ENCODE data around the gene NDUFB7.
"Not testable (repeated sequence)": the region's sequence is repeated elsewhere in the genome, so short reads cannot be mapped to it uniquely, and the experiment has no call there.

Gene NDUFB7

DNA sequence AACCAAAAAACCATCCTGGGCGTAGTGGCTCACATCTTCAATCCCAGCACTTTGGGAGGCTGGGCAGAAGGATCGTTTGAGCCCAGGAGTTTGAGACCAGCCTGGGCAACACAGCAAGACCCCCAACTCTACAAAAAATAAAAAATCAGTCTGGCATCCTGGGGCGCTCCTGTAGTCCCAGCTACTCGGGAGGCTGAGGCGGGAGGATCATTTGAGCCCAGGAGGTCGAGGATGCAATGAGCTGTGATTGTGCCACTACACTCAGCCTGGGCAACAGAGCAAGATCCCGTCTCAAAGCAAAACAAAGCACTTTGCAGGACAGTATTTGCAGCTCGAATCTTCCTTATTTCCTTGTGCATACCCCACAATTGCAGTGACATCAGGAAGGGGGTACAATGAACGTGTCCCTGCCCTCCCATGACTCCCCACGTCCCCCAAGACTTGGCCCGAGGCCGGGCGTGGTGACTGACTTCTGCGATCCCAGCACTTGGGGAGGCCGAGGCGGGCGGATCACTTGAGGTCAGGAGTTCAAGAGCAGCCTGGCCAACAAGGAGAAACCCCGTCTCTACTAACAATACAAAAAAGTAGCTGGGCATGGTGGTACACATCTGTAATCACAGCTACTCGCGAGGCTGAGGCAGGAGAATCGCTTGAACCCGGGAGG, 870 bp downstream of the NDUFB7 start:
- DNase-seq (ENCODE audit: low read depth) = no peak

DNA sequence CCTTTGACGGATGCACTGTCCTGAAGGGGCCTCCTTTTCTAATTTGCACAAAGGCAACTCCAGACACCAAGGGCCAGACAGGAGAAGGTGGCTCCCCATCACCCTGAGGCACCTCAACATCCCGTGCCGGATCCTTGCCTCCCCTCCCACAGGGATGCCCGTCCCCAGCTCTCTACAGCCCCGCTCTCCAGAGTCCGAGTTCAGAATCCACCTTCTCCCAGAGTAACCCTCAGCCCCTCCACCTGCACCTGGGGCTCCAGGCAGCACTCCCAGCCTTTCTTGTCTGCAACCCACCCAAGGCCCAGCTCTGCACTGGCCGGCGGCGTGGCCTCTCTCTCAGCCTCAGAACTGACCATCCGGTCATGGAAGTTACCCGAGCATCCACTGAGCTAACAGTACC, 4.8 kb downstream of the NDUFB7 start:
- no peak for DNase-seq (ENCODE audit: low read depth)

DNA sequence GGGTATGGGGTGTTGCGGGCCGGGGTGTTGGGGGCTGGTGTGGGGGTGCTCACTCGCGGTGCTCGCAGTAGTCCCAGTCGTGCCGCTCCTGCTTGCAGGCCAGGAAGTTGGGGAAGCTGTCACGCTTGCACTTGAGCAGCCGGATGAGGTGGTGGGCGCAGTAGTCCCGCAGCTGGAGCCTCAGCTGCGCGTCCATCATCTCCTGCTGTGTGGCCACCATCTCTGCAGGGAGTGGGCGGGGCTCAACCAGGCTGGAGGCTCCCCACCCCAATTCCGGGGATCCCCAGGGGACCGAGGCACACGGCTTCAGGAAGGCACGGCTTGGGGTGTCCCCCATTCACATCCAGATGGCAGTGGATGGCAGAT, 5.2 kb downstream of the NDUFB7 start:
- DNase-seq (ENCODE audit: low read depth) = no peak

DNA sequence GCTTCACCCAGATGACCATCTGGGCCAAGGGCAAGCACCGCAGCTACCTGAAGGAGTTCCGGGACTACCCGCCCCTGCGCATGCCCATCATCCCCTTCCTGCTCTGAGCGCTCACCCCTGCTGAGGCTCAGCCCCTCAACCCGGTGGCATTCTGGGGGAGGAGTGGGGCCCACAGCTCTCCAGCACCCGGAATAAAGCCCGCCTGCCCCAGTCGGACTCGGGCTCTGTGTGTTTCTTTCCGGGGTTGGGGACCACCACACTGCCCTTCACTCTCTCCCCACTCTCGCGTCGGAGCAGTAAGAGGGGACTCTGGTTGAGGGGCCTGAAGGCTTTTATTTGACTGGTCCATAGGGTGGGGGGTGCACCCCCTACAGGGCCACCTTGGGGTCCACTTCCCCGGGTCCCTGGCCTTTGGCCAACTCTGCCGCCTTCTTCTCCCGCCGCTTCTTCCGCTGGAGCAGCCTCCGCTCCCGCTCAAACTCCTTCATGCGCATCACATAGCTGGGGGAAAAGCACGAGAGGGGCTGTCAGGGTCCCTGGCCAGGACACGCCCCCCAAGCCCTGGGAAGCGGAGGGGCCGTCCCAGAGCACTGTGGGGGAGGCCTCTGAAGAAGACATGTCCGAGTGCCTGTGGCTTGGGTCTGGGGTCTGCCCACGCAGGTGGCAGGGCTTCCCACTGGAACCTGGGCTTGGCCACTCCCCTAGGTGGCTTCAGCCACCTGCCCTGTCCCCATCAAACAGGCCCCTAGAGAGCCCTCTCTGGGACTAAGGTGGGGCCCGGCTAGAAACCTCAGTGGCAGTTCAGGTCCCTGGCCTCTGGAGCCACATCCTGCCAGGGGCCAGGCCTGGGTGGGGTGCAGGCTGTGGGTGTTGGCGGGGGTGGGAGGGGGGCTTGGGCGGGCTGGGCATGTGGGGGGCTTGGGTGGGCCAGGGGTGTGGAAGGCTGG, 5.8 kb downstream of the NDUFB7 start:
- no peak for DNase-seq (ENCODE audit: low read depth)

DNA sequence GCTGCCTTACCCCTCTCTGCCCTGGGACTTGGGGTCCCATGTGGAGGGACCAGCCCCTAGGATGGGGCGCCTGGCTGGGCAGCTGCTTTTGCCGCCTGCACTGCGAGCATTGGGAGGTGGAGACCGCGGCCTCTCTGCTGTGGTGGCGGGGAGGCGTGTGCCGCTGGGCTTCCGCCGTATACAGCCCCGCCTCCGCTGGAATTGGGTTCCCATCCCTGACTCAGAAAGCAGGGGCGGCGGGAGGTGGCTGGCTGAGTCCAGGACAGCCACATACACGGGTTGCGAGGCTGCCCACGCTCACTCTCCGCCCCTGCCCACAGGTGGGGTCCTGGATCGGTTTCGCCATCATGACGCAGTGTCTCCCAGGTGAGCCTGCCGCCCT, 6.6 kb downstream of the NDUFB7 start:
- no peak for DNase-seq (ENCODE audit: low read depth)

DNA sequence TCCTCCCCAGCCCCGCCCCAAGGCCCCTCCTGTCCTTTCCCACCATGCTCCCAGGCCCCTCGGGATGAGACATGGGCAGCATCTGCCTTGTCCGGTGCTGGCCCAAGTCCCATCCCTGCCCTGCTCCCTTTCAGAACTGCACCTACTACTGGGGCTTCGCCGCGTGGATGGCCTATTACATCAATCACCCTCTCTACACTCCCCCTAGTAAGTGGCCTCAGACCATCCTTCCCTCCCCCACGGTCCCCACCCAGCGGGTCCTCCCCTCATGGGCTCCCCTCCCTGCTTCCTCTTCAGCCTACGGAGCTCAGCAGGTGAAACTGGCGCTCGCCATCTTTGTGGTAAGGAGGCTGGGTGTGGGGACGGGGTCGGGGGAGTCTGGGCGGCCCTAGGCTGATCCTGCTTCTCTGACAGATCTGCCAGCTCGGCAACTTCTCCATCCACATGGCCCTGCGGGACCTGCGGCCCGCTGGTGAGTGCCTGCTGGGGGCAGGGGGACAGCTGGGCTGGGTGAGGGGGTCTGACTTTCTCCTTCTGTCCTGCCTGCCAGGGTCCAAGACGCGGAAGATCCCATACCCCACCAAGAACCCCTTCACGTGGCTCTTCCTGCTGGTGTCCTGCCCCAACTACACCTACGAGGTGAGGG, 7.1 kb downstream of the NDUFB7 start:
- not testable (repeated sequence) for DNase-seq (ENCODE audit: low read depth)

DNA sequence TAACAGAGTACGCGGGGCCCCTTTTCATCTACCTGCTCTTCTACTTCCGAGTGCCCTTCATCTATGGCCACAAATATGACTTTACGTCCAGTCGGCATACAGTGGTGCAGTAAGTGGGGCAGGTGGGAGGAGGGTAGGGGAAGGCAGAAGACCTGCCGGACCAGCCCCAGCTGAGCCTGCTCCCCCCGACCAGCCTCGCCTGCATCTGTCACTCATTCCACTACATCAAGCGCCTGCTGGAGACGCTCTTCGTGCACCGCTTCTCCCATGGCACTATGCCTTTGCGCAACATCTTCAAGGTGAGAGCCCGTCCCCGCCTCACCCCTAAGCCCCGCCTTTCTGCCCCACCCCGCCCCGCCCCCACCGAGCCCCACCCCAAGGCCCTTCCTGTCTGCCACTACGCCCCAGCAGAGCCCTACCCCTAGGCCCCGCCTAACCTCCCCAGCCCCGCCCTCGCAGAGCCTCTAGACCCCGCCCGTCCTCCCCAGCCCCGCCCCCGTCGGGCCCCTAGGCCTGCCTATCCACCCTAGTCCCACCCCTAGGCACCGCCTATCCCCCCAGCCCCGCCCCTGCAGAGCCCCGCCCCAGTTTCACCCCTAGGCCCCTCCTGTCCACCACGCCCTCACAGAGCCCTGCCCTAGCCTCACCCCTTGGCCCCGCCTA, 7.7 kb downstream of the NDUFB7 start:
- DNase-seq (ENCODE audit: low read depth) = peak; percentile 35

DNA sequence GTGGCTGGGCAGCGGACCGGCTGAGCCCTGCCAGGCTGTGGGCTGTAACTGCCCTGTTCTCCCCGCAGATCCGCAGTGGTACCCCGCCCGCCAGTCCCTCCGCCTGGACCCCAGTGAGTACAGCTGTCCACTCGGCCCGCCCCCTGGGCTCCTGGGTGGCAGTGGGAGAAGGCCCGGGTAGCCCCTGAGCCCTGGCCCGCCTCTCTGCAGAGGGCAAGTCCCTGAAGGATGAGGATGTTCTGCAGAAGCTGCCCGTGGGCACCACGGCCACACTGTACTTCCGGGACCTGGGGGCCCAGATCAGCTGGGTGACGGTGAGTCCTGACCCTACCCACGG, 8.3 kb downstream of the NDUFB7 start:
- no peak for DNase-seq (ENCODE audit: low read depth)

DNA sequence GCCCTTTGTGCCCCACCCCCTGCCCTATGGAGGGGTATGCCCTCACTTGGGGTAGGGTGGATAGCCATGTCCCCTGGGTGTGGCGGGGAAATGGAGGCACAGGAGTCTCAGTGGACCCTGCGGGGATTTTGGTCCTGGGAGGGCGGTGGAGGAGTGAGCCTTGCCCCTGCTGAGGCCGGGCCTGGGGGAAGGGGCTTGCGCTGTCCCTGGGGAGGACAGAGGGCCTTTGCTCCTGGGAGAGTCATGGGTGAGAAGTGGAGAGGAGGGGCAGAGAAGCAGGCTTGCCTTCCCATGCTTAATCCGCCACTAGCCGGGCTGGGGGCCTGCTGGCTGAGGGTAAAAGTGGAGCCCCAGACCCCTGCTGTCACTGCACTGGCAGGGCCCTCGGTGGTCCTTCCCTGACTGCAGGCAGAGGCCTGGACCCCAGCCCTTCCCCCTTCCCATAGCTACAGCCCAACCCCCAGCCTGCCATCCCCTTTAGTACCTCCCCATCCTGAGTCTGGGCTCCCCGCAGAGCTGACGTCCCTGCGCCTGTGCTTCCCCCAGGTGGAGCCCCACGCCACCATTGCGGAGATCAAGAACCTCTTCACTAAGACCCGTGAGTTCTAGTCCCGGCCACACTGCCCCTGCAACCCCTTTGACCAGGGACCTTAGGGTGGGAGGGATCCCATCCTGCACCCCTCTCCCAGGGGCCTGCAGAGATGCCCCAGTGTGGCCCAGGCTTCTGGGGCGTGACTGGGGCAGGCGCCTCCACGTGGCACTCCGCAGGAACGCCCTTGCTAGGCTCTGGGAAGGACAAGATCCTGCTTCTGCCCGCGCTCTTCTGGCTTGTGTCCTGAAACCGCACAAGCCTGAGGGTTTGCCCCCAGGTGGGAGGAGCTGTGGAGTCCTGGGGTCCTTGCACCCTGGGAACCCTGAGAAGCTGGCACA, 8.9 kb downstream of the NDUFB7 start:
- no peak for DNase-seq (ENCODE audit: low read depth)

DNA sequence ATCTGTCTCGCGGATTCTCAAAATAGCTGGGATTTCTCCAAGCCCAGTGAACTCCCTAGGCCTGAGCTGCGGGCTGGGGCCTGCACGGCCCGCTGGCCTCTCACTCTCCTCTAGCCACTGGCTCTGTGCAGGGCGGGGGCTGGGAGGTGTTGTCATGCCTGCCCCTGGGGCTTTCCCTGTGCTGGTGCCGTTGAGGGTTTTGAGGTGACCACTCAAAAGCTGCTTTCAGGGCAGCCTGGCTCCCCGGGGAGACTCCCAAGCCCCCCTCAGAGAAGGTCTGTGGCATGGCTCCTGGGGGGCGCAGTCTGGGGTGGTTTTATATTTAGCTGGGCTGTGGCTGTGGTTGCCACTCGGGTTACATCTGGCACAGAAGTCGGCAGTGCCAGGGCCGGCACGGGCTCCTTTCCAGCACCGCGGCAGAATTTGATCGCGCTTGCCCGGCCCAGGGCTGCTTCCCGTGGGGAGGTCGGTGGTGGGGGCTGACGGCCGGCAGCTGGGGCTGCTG, 10.0 kb downstream of the NDUFB7 start:
- no peak for DNase-seq (ENCODE audit: low read depth)

DNA sequence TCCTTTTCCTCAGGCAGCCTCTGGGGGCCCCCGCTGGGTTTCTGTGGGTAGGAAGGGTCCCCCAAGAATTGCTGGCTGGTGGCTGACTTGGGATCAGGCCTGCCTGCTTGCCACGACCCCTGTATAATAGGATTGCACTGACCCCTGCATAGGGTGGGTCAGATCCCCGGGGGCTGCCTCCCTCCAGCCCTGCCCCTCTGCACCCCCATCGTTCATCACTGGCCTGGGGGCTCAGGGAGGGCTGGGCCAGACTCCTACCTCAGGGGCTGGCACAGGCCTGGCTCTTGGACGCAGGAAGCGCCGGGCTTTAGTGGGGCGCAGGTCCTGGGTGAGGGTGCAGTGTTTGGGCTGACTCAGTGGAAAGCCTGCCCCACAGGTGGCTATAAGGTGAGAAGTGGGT, 10.6 kb downstream of the NDUFB7 start:
- no peak for DNase-seq (ENCODE audit: low read depth)

DNA sequence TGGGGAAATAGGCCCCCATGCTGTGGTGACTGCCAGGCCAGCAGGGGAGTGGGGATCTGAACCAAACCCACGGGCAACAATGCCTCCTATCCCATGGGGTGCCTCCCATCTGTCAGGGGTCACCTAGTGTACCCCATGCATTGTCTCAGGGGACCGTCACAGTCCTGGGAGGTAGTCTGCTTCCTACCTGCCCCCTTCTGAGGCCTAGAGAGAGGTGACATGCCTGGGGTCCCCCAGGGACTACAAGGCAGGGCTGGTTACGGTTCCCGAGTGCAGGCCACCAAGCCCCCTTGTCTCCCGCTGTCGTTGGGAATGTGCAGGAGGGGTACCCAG, 11.1 kb downstream of the NDUFB7 start:
- no peak for DNase-seq (ENCODE audit: low read depth)

DNA sequence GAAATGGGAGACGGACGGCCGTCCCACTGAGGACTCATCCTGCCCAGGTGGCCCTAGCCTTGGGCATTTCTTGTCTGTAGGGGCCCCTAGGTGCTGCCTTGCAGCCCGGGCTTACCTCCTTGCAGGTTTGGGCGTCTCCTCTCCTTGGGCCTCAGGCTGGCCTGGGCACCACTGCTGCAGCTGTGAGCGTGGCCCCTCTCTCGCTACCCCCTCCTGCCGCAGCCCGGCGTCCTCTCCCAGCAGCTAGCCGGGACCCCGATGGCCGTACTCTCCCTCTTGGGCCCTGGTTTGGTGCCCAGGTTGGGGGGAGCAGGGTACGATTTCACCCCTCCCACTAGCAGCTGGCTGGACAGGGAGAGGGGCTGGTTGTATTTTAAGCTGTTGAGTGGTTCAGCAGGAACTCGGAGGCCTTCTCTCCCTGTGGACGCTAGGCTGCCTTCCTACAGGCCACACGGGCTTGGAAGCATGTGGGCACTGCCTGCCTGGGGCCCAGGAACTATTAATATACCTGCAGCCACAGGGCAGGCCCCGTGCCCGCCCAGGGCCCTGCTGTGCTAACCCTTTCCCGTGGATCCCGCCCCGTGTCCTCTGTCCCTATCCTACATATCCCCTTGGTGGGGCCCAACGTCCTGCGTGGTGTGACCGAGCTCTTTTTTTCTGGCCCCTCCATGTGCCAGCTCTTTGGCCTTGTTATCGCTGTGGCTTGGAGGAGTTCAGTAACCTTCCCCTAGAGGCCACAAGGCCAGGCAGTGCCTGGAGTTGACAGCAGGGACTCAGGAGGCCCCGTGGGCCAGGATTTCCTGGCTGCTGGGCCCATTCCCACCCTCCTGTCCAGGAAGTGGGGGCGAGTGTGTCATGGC, 11.7 kb downstream of the NDUFB7 start:
- DNase-seq (ENCODE audit: low read depth) = no peak

DNA sequence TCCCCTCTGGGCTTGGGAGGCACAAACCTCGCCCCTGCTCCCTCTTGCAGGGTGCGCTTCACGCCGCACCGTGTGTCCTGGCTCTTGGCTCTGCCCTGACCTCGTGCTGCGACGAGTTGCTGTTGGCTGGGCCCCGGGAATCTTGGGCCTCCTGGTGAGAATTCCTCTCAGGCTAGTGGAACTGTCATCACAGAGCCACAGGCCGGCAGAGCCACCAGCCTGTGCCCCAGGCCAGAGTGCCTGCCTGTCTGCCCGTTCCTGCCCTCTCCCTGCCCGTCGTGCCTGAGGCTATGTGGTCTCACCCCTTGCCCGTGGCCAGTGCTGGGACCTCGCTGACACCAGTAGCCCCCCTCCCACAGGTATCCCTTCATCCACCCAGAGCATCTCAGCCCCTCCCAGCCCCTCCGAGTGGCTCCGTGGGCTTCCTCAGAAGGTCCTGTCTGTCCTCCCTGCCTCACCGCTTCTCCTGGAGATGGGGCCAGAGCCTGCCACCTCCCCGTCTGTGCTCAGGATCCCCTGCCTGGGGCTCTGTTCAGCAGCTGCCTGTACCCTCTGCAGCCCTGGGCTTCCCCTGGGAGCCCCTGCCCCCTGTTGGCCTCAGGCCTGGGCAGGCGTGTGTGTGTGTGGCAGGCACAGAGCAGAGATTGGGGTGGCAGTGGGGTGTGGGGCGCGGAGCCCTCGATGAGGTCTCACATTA, 13.3 kb downstream of the NDUFB7 start:
- DNase-seq (ENCODE audit: low read depth) = no peak

DNA sequence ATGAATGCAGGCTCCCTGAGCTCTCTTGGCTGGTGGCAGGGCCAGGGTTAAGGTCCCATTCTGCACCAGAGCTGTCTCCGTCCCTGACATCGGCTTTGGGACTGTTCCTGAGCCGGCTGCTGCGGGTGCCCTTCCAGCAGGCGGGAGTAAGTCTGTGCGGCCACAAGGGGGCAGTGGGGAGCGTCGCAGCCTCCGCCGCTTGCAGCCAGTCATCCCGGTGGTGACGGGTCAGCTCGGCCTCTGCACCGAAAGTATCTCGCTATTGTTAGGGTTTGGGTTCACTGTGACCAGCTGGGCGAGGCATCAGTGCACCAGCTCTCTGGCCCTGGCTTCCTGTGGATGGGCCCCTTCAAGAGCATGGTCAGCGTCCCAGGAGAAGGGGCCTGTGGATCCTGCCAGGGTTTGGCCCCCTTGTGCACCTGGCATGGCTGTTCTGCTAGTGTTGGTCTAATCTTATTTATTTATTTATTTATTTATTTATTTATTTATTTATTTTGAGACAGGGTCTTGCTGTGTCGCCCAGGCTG, 15.1 kb downstream of the NDUFB7 start:
- peak; percentile 52 for DNase-seq (ENCODE audit: low read depth)

DNA sequence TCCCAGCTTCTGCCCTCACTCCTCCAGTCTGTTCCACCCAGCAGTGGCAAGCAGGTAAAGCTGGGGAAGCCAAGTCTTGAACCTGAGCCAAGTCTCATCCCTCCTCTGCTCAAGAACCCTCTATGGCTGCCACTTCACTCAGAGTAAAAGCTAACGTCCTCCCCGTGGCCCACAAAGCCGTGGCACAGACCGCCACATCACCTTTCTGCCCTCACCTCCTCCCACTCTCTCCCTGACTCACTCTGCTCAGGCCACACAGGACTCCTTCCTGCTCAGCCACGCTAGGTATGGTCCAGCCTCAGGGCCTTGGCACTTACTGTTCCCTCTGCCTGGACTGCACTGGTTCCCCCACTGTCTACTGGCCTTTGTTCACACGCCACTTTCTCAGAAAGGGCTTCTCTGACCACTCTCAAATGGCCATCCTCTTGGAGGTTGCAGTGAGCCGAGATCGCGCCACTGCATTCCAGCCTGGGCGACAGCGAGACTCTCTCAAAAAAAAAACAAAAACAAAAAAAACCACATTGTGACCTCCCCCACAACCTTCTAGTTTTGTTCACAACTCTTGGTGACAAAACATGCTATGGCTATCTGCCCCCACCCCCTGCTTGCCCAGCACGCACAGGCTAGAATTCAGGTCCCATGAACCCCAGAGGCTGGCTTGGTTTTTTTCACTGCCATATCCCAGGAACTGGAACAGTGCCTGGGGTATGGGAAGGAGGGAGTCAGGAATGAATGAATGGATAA, 15.8 kb downstream of the NDUFB7 start:
- DNase-seq (ENCODE audit: low read depth) = no peak

DNA sequence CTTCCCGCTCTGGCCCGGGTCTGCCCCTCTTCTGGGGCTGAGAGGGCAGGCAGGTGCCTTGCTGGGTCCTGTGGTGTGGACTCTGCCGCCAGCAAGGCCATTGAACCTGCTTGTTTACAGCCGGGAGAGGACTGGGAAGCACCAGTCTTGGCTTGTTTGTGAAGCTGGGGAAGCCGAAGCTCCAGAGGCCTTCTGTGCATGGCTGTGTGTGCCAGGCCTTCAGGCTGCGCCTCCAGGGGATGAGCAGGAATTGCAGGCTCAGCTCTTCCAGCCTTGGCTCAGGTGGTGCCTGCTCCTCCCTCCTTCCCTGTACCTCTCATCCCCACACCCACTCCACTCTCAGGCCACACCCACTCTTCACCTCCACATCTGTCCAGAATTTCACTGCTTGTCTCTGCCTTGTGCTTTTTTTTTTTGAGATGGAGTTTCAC, 17.5 kb downstream of the NDUFB7 start:
- DNase-seq (ENCODE audit: low read depth) = no peak

DNA sequence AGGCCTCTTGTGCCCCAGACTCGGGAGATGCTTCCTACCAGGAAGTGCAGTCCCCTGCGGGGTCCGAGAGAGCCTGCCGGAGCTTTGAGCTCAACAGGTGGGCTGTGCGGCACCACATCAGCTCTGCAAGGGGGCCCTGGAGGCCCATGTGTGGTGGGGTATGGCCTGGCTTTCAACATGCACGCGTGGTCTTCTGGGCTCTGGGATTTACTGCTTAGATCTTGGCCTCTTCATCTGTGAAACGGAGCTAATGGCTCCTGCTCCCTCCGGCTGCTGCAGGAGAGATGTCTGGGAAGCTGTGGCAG, 18.0 kb downstream of the NDUFB7 start:
- no peak for DNase-seq (ENCODE audit: low read depth)
